K562 (cell line): ENCODE data around the gene PKD1. TPM values are rescaled to one million over a fixed set of nuclear protein-coding genes. Genes with fewer than 3 reads are reported as not detected.
"Not testable (repeated sequence)": the region's sequence is repeated elsewhere in the genome, so short reads cannot be mapped to it uniquely, and the experiment has no call there.

Experiments
- ATAC-seq: fragments of 200-7000 bp; cut with Tn5 transposase; 3 replicates; pipeline ENCODE4 v1.9.1; 2020; ENCODE audit warnings: moderate library complexity
- BruUV-seq: library from RNA; stranded (reverse); fragments of 400-500 nt; replicated peaks from 2 replicates; lab custom pipeline; 2021; lab: Mats Ljungman, UMichigan
- CTCF ChIA-PET: fragments of 300-600 bp; formaldehyde crosslinking; extraction: SDS; loops from one replicate; lab custom pipeline; 2021; ENCODE audit warnings: low intra/inter-chr PET ratio; lab: Yijun Ruan, JAX
- POLR2A ChIA-PET: fragments of 300-600, 350-650 bp; sonication (Branson Sonifier 250); formaldehyde crosslinking; extraction: SDS; loops from one replicate; lab custom pipeline; 2021; ENCODE audit warnings: antibody characterized with exemption, inconsistent platforms; lab: Yijun Ruan, JAX
- DNase-seq, 4 experiments: peaks; one replicate each; pipeline versions ENCODE4 v3.0.0 to v3.0.0-alpha.2; 2011 to 2018; ENCODE audit warnings: low spot score in 3 of 4, mixed read lengths in 3 of 4; ENCODE audit errors: extremely low read depth in 1 of 4
- FAIRE-seq: peaks from 2 replicates; lab custom pipeline; 2011; peaks lifted over from hg19 to GRCh38; lab: Jason Lieb, UNC
- H2AFZ ChIP-seq: 2 replicates; pipeline ENCODE4 v1.6.0; 2011; ENCODE audit warnings: low read depth, low read length, control low read depth, inconsistent platforms
- H3K27ac ChIP-seq: fragments of 200-600 bp; 3 replicates; pipeline ENCODE4 v1.8.0; 2011; ENCODE audit warnings: low read depth, mild to moderate bottlenecking, control low read depth, inconsistent platforms, low read length, moderate library complexity, mixed read lengths; ENCODE audit errors: extremely low read depth
- H3K27me3 ChIP-seq, 2 experiments: fragments of 300-600 bp in 1 of 2; 2 replicates in 1 of 2; 3 replicates in 1 of 2; pipeline versions ENCODE4 v1.6.0 to v1.8.0; 2011; ENCODE audit warnings: inconsistent platforms in 2 of 2, low read length in 2 of 2, mild to moderate bottlenecking in 1 of 2, mixed read lengths in 1 of 2, moderate library complexity in 1 of 2; ENCODE audit not compliant: control insufficient read depth in 2 of 2, insufficient read depth in 2 of 2
- H3K36me3 ChIP-seq: fragments of 300-600 bp; 3 replicates; pipeline ENCODE4 v1.8.0; 2011; ENCODE audit warnings: mild to moderate bottlenecking, low read length, inconsistent platforms; ENCODE audit not compliant: control insufficient read depth, insufficient read depth
- H3K4me1 ChIP-seq, 2 experiments: fragments of 200-600 bp in 1 of 2; replicated peaks in 1 of 2; 2 replicates in 1 of 2; 3 replicates in 1 of 2; pipeline versions ENCODE4 v1.5.1 to v1.8.0; 2011; ENCODE audit warnings: inconsistent platforms in 2 of 2, low read length in 2 of 2, mild to moderate bottlenecking in 1 of 2, mixed read lengths in 1 of 2, moderate library complexity in 1 of 2; ENCODE audit not compliant: control insufficient read depth in 2 of 2, insufficient read depth in 2 of 2
- H3K4me2 ChIP-seq: 2 replicates; pipeline ENCODE4 v1.6.1; 2011; ENCODE audit warnings: low read length, control low read depth, inconsistent platforms, mixed read lengths; ENCODE audit not compliant: insufficient read depth
- H3K4me3 ChIP-seq: fragments of 200-600 bp; sonication (generic), shearing (Covaris generic); 2 replicates; pipeline ENCODE4 v1.5.1; 2016; ENCODE audit warnings: control low read depth, inconsistent platforms
- H3K79me2 ChIP-seq: fragments of 200-600 bp; 3 replicates; pipeline ENCODE4 v1.8.0; 2011; ENCODE audit warnings: low read length, inconsistent platforms; ENCODE audit not compliant: control insufficient read depth, insufficient read depth
- H3K9ac ChIP-seq, 2 experiments: 2 replicates each; pipeline versions ENCODE4 v1.6.0 to v1.6.1; 2011; ENCODE audit warnings: low read depth in 2 of 2, low read length in 2 of 2, control low read depth in 1 of 2, inconsistent platforms in 1 of 2, mild to moderate bottlenecking in 1 of 2, mixed read lengths in 1 of 2; ENCODE audit not compliant: insufficient read depth in 1 of 2
- H3K9me1 ChIP-seq: one replicate; pipeline ENCODE4 v1.6.0; 2011; ENCODE audit warnings: inconsistent platforms, mild to moderate bottlenecking, low read length, moderate library complexity; ENCODE audit not compliant: control insufficient read depth, insufficient read depth
- H3K9me3 ChIP-seq: replicated peaks from 2 replicates; pipeline ENCODE4 v1.5.1; 2011; ENCODE audit warnings: low read depth, low read length, inconsistent platforms; ENCODE audit not compliant: control insufficient read depth, insufficient read depth
- H4K20me1 ChIP-seq: replicated peaks from 2 replicates; pipeline ENCODE4 v1.6.1; 2011; ENCODE audit warnings: low read length, inconsistent platforms, mixed read lengths; ENCODE audit not compliant: control insufficient read depth, insufficient read depth
- WGBS: fragments of 100-300 bp; shearing (Covaris generic); methylation state at CpG from one replicate; pipeline ENCODE4 v1.1.6; 2016; ENCODE audit warnings: low coverage, mixed read lengths; ENCODE audit not compliant: insufficient coverage; ENCODE audit errors: missing lambda C conversion rate; 5-methylcytosine and 5-hydroxymethylcytosine counted together
- in situ Hi-C: fragments of 300-500 bp; cut with MboI; formaldehyde crosslinking; loops from 4 replicates; pipeline ENCODE4 v1.15.0; 2018; ENCODE audit warnings: inconsistent platforms, mixed read lengths
- intact Hi-C: fragments of 100-400 bp; cut with micrococcal nuclease; formaldehyde crosslinking; loops from 2 replicates; pipeline ENCODE4 v1.14.2; 2022
- polyA plus RNA-seq, 8 experiments: library from polyadenylated mRNA; depleted of rRNA in 4 of 8; stranded (reverse) in 5 of 8; unstranded in 3 of 8; fragments of >200 nt; fragmentation: Nextera tagmentation in 2 of 8; fragmentation: Illumina TruSeq in 1 of 8; extraction: Ambion mirVana in 2 of 8; extraction: Trizol in 1 of 8; gene quantifications; 2 replicates each; pipeline versions ENCODE4 v1.2.1 to v1.2.3, GENCODE V29; 2011 to 2014; ENCODE audit warnings: inconsistent platforms in 1 of 8, missing spikeins in 1 of 8
- total RNA-seq, 7 experiments: library from RNA; depleted of rRNA in 6 of 7; stranded (reverse); fragments of >200 nt in 6 of 7; fragmentation: Illumina TruSeq in 2 of 7; extraction: Trizol in 2 of 7; gene quantifications; 2 replicates each; pipeline versions ENCODE4 v1.2.1 to v1.2.3, GENCODE V29; 2011 to 2021; ENCODE audit warnings: low replicate concordance in 1 of 7

The PKD1 gene
- total and polyA plus RNA-seq, 9 of the 15 experiments (the other 6 are each of a cell fraction or from before 2014, with no cell fraction given), result 0.23 to 93.5 (median 12.6) TPM

- WGBS, result 85% methylated on average over 9 of the region's 16 CpGs
- POLR2A ChIA-PET, H3K27me3 ChIP-seq, H3K9me3 ChIP-seq, ATAC-seq, H2AFZ ChIP-seq, H3K4me1 ChIP-seq, H3K4me2 ChIP-seq, H3K79me2 ChIP-seq, H4K20me1 ChIP-seq, DNase-seq, H3K27ac ChIP-seq, intact Hi-C loops, H3K4me3 ChIP-seq, BruUV-seq, in situ Hi-C loops, FAIRE-seq, H3K9me1 ChIP-seq, H3K9ac ChIP-seq, CTCF ChIA-PET: not testable (repeated sequence)
- H3K36me3 ChIP-seq, result peaks cover 18% of the 10 kb centered on the region; the same call in 1 of the 3 replicates
Measured at GRCh38 chr16:2101581-2101980, 34.1 kb downstream of the PKD1 start.

GRCh38 chr16:2097689-2098088 lies 38.0 kb downstream of the PKD1 start:
- Histone ChIP-seq H3K4me1 (peaks cover 0 to 11% of the 10 kb centered on the region in 2 experiments; a peak in 1 of 5 replicates), H3K36me3 (peaks cover 34% of the 10 kb centered on the region; the same call in 2 of the 3 replicates)
- ATAC-seq, H3K9me3 ChIP-seq, H2AFZ ChIP-seq, POLR2A ChIA-PET, CTCF ChIA-PET, intact Hi-C loops, H3K79me2 ChIP-seq, H3K4me3 ChIP-seq, H3K4me2 ChIP-seq, H3K9ac ChIP-seq, BruUV-seq, H3K27ac ChIP-seq, in situ Hi-C loops, DNase-seq, H3K9me1 ChIP-seq, FAIRE-seq, H4K20me1 ChIP-seq, H3K27me3 ChIP-seq: not testable (repeated sequence)
- WGBS, result 97% methylated on average over 10 of the region's 14 CpGs
